Activated naive CD8-positive, alpha-beta T cell (primary cell): Measurements from ENCODE around the gene ANG.
"Not testable (repeated sequence)": the region's sequence is repeated elsewhere in the genome, so short reads cannot be mapped to it uniquely, and the experiment has no call there.

ENCODE experiments used
- H3K27ac Mint-ChIP-seq: one replicate; pipeline ENCODE4 v1.8.0; 2021; ENCODE audit warnings: mixed read lengths
- H3K27me3 Mint-ChIP-seq: one replicate; pipeline ENCODE4 v1.8.0; 2021; ENCODE audit warnings: mixed read lengths
- H3K36me3 Mint-ChIP-seq: one replicate; pipeline ENCODE4 v1.8.0; 2021; ENCODE audit warnings: mixed read lengths
- H3K4me1 Mint-ChIP-seq: one replicate; pipeline ENCODE4 v1.8.0; 2021; ENCODE audit warnings: low read depth, mixed read lengths
- H3K4me3 Mint-ChIP-seq: one replicate; pipeline ENCODE4 v1.8.0; 2021; ENCODE audit warnings: mild to moderate bottlenecking, mixed read lengths
- H3K9me3 Mint-ChIP-seq: one replicate; pipeline ENCODE4 v1.8.0; 2021; ENCODE audit warnings: low read depth, mixed read lengths

Gene ANG

DNA sequence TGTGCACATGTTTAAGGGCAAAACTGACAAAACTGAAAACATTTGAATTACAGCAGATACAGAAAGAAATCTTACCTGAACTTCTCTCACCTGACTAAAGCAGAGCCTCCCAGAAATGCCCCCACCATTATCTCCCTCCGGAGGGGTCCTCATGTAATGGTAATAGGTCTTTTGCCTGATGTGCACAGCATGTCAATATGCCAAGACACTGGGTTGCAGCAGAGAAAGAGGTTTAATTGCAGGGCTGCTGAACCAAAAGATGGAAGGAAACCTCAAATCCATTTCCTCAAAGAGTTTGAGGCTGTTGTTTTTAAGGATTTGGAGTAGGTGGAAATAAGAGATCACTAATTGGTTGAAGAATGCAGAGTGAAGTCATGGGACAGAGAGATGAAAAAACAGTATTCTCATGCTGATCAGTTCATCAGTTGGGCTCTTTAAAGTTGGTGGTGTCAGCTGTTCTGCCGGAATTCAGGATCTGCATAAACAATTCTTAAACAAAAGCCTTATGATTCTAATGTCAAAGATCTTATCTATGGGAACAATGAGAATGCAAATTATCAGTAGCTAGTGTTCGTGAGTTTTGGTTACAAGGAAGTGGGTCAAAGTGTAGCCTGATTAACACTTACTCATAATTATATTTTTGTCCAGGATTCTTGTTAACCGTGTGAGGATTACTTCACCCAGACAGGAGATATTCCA lies 18.2 kb downstream of the ANG start:
- Mint-ChIP-seq H3K4me1 (no peaks in the 10 kb centered on the region), H3K27me3 (peaks cover 4% of the 10 kb centered on the region), H3K36me3 (no peaks in the 10 kb centered on the region), H3K4me3 (no peak overlapping the region), H3K9me3 (no peaks in the 10 kb centered on the region), H3K27ac (no peak overlapping the region)

DNA sequence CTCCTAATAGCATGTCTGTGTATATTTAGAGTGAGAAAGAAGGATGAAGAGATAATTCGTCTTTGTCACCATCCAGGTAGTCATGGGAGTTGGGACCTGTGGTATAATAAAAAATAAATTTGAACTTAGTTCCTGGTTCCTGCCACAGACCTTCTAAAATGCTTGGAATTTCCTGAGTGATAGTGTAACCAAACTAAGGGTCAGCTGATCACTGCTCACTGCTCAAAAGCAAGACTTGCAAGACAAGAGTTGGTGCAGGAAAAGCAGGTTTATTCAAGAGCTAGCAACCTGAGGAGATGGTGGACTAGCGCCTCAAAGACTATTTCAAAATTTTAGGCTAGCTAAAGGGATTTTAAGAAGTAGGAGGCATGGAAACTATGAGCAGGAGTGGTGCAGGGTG lies 19.1 kb downstream of the ANG start:
- H3K4me3 Mint-ChIP-seq: no peak overlapping the region
- peaks cover 4% of the 10 kb centered on the region for H3K27me3 Mint-ChIP-seq
- H3K27ac Mint-ChIP-seq: no peak overlapping the region
- no peaks in the 10 kb centered on the region for H3K9me3 Mint-ChIP-seq
- no peaks in the 10 kb centered on the region for H3K36me3 Mint-ChIP-seq
- no peaks in the 10 kb centered on the region for H3K4me1 Mint-ChIP-seq

DNA sequence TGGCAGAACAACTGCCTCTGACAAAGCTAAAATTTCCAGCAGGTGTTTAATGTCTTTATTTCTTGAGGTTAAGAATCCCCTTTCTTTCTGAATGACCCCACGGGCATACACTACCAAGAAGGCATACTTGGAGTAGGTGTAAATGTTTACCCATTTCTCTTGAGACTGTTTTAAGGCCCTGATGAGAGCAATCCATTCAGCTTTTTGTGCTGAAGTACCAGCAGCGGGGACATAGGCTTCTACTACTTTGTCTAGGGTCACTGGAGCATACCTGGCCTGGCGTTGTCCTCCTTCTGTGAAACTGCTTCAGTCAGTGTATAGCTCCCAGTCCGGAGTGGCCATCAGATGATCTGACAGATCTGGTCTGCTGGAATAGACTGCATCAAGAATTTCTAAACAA lies 22.7 kb downstream of the ANG start:
- H3K27ac Mint-ChIP-seq: no peak overlapping the region
- peaks cover 4% of the 10 kb centered on the region for H3K27me3 Mint-ChIP-seq
- peaks cover 4% of the 10 kb centered on the region for H3K4me1 Mint-ChIP-seq
- H3K4me3 Mint-ChIP-seq: no peak overlapping the region
- no peaks in the 10 kb centered on the region for H3K9me3 Mint-ChIP-seq
- no peaks in the 10 kb centered on the region for H3K36me3 Mint-ChIP-seq

DNA sequence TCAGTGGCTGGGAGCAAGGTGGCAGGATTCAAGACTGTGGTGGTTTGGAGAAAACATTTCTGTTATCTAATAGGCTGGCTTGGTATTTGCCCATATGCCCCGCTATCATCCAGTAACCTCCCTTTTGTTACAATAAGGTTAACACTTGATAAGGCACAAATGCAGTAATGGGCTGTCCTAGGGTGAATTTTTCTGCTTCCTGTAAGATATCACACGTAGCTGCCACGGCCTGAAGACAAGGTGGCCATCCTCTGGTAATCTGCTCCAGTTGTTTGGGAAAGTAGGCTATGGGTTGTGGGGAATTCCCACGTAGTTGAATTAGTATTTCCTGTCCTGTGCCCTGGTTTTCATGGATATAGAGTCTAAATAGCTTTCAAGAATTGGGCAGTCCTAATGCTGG lies 23.1 kb downstream of the ANG start:
- Mint-ChIP-seq H3K36me3 (no peaks in the 10 kb centered on the region), H3K9me3 (no peaks in the 10 kb centered on the region), H3K27ac (no peak overlapping the region), H3K27me3 (peaks cover 4% of the 10 kb centered on the region), H3K4me3 (no peak overlapping the region), H3K4me1 (peaks cover 4% of the 10 kb centered on the region)

DNA sequence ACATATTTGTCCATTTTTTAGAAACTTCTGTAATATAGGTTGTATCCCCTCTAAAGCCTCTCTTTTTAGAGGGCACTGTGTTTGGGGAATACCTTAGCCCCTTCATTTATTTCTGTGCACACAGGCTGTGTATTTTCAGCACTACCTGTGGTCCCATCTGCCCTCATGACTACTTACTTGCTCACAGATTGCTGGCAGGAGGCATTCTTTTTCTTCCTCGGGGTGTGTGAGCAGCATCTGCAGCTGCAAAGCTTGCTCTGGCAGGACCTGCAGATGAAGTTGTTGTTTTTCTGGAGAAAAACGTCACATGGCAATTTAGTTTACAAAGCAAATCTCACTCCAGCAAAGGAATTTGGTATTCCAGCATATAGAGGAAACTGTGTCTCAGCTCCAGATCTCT lies 24.3 kb downstream of the ANG start:
- no peaks in the 10 kb centered on the region for H3K36me3 Mint-ChIP-seq
- peaks cover 6% of the 10 kb centered on the region for H3K27me3 Mint-ChIP-seq
- H3K9me3 Mint-ChIP-seq: no peaks in the 10 kb centered on the region
- H3K4me1 Mint-ChIP-seq: peaks cover 4% of the 10 kb centered on the region
- H3K4me3 Mint-ChIP-seq: no peak overlapping the region
- H3K27ac Mint-ChIP-seq: no peak overlapping the region

DNA sequence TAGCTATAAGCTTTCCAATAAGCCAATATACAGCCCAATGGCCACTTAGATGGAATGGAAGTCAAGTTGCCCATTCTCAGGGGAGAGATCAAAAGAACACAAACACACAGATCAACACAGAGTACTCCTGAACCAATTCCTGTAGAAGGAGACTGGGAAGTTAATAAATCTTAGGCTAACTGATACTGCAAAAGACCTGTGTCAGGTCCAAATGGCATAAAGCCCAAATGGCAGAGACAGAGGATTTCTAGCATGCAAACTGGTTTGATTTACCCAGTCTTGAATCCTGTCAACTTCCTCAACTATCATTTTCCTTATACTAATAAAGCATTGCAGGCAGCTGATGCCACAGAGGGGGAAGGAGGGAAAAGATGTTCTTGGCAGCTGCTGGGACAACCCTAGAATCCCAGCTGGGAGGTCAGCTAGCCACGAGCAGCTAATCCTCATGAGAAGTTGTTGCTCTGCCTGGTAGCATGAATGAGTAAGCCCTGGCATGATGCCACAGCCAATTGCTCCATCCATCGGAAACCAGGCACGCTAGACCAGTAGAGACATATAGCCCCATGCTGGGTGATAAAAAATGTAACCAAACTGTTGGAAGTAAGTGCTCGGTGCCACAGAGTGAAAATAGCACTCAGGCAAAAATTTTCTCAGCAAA lies 26.2 kb downstream of the ANG start:
- H3K27ac Mint-ChIP-seq: no peak overlapping the region
- no peaks in the 10 kb centered on the region for H3K9me3 Mint-ChIP-seq
- H3K4me3 Mint-ChIP-seq: no peak overlapping the region
- H3K36me3 Mint-ChIP-seq: no peaks in the 10 kb centered on the region
- peaks cover 6% of the 10 kb centered on the region for H3K27me3 Mint-ChIP-seq
- H3K4me1 Mint-ChIP-seq: peaks cover 4% of the 10 kb centered on the region

DNA sequence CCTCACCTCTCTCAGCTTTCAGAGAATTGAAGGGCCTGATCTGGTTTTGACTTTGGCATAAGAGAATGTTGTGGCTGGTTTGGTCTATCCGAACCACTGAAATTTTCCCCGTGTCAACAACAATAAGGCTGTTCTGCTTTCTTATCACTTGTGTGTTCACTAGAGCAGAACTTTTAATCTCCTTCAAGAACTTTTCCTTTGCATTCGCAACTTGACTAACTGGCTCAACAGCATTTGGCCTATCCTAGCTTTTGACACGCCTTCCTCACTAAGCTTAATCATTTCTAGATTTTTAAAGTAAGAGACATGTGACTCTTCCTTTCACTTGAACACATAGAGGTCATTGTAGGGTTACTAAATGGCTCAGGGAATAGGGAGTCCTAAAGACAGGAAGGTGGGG lies 31.2 kb downstream of the ANG start:
- no peak overlapping the region for H3K4me3 Mint-ChIP-seq
- no peak overlapping the region for H3K27ac Mint-ChIP-seq
- no peaks in the 10 kb centered on the region for H3K9me3 Mint-ChIP-seq
- peaks cover 18% of the 10 kb centered on the region for H3K27me3 Mint-ChIP-seq
- no peaks in the 10 kb centered on the region for H3K36me3 Mint-ChIP-seq
- peaks cover 4% of the 10 kb centered on the region for H3K4me1 Mint-ChIP-seq

DNA sequence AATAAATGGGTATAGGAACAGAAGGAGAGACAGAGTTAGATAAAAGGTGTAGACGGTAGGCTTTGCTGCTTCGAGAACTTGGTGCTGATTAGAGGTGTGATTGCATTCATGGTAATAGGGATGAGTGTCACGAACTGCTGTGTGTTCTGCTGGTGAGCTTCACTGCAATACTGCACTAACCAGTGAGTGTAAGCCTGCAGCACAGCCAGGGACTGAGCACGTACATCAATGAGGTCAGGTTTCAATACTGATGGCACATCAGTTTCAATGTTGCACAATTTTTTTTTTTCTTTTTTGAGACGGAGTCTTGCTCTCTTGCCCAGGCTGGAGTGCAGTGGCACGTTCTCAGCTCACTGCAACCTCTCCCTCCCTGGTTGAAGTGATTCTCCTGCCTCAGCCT lies 32.2 kb downstream of the ANG start:
- no peaks in the 10 kb centered on the region for H3K9me3 Mint-ChIP-seq
- H3K4me3 Mint-ChIP-seq: no peak overlapping the region
- H3K36me3 Mint-ChIP-seq: no peaks in the 10 kb centered on the region
- no peak overlapping the region for H3K27ac Mint-ChIP-seq
- peaks cover 23% of the 10 kb centered on the region for H3K27me3 Mint-ChIP-seq
- no peaks in the 10 kb centered on the region for H3K4me1 Mint-ChIP-seq

DNA sequence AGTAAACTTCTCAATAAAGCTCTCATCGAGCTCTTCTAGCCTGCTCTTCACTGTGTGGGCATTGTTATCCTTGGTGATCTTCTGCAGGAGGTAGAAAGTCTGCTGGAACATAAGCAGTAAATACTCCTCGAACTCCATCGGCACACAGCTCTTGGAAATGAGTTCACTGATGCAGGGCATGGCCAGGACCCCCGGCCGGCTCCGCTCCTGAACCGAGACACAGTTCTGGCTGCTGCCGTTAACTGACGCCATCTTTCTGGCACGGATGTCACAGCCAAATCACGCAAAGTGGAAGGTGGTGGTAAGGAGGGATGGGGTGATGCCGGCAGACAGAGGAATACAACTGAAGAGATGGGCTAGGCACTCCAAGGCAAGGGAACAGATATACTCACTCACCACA lies 33.5 kb downstream of the ANG start:
- H3K4me3 Mint-ChIP-seq: no peak overlapping the region

DNA sequence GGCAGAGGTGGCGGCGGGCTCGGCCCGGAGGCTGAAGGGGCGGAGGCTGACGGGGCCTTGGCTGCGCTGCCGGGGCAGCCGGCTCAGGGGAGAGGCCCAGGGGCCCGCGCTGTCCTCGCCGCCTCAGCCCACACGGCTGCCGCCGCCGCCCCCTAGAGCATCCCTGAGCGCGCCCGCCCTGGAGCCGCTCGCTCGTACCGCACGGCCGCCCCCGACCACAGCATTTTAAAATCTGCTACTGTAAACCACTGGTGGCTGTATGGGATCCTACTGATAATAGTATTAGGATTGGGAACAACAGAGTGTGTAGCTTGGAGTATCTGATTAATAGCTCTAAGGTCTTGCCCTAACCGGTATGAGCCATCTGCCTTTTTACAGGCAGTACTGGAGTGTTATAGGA lies 34.9 kb downstream of the ANG start:
- no peak overlapping the region for H3K27ac Mint-ChIP-seq
- peaks cover 32% of the 10 kb centered on the region for H3K27me3 Mint-ChIP-seq
- H3K9me3 Mint-ChIP-seq: no peaks in the 10 kb centered on the region
- H3K4me1 Mint-ChIP-seq: no peaks in the 10 kb centered on the region
- no peak overlapping the region for H3K4me3 Mint-ChIP-seq
- no peaks in the 10 kb centered on the region for H3K36me3 Mint-ChIP-seq

More for the DNA sequence above, 33.5 kb downstream of the ANG start:
- H3K9me3 Mint-ChIP-seq: no peaks in the 10 kb centered on the region
- H3K4me1 Mint-ChIP-seq: no peaks in the 10 kb centered on the region
- H3K36me3 Mint-ChIP-seq: no peaks in the 10 kb centered on the region
- peaks cover 30% of the 10 kb centered on the region for H3K27me3 Mint-ChIP-seq
- H3K27ac Mint-ChIP-seq: no peak overlapping the region

DNA sequence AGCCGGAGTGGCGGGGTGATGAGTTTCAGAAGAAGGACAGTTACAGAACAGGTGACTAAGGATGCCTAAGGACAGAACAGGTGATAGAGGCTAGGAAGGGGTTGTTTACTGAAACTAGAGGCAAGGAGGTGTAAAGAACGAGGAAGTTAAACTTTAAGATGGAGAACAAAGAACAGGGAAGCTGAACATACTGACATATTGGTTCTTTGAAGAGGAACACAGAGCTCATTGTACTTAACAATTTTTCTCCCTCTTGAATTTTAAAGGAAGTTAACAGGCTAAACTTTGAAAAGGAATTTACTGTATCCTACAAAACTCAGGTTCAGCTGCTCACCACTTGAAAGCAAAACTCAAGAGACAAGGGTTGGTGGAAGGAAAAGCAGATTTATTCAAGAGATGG lies 37.6 kb downstream of the ANG start:
- not testable (repeated sequence) for H3K36me3 Mint-ChIP-seq, H3K4me3 Mint-ChIP-seq, H3K9me3 Mint-ChIP-seq, H3K27ac Mint-ChIP-seq, H3K4me1 Mint-ChIP-seq
- peaks cover 34% of the 10 kb centered on the region for H3K27me3 Mint-ChIP-seq

DNA sequence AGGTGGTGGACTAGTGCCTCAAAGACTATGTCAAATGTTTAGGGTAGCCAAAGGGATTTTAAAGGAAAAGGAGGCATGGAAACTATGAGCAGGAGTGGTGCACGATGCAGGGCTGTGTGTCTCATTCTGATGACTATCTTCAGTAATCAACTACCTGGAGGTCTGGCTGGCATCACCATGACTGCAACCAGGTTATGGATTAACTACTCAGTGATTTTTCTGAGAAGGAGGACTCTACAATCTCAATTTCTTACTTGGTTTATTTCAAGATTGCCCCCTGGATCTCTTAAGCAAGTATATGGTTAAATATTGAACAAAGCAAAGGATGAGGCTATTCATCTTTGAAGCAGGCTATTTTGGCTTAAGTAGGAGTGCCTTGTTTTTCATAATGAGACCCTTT lies 38.0 kb downstream of the ANG start:
- Mint-ChIP-seq H3K27me3 (peaks cover 34% of the 10 kb centered on the region), H3K27ac (no peak overlapping the region), H3K4me3 (no peak overlapping the region), H3K4me1 (no peaks in the 10 kb centered on the region), H3K9me3 (no peaks in the 10 kb centered on the region), H3K36me3 (no peaks in the 10 kb centered on the region)

DNA sequence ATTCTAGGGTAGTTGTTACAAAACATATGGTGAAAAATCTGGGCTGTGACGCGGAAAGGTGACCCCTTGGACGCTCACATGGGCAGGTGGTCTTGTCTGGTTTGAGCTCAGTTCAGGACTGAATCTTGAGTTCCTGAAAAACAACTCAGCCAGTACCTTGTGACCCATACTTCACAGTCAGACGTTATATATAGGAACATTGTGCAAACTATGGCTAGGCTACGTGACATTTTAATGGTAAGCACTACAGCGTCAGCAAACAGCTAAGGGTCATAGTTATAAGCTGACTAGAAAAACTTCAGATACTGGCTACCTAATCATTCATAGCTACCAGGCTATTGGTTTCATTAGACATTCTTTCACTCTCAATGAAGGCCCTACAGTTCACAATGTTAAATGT lies 42.3 kb downstream of the ANG start:
- Mint-ChIP-seq H3K27me3 (peaks cover 15% of the 10 kb centered on the region), H3K4me1 (no peaks in the 10 kb centered on the region), H3K4me3 (no peak overlapping the region), H3K36me3 (no peaks in the 10 kb centered on the region), H3K27ac (no peak overlapping the region), H3K9me3 (no peaks in the 10 kb centered on the region)

DNA sequence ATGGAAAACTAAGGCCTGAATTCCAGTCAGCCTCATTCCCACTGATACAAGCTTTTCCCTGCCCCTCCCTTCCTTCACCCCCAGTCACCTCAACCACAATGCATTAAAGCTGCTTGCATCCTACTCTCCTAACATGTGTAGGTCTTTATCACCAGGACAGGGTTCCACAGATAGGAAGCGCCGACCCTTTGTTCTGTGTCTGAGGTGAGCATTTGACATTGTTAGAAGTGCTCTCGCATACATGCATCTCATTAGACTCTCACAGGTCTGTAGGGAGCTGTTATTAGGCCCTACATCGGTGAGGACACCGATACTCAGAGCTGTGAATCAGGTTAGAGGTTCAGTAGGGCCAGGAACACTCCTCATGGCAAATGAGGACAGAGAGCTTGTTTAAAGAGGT lies 43.9 kb downstream of the ANG start:
- no peaks in the 10 kb centered on the region for H3K4me1 Mint-ChIP-seq
- H3K4me3 Mint-ChIP-seq: no peak overlapping the region
- H3K9me3 Mint-ChIP-seq: no peaks in the 10 kb centered on the region
- H3K27ac Mint-ChIP-seq: no peak overlapping the region
- H3K36me3 Mint-ChIP-seq: no peaks in the 10 kb centered on the region
- H3K27me3 Mint-ChIP-seq: peaks cover 7% of the 10 kb centered on the region

DNA sequence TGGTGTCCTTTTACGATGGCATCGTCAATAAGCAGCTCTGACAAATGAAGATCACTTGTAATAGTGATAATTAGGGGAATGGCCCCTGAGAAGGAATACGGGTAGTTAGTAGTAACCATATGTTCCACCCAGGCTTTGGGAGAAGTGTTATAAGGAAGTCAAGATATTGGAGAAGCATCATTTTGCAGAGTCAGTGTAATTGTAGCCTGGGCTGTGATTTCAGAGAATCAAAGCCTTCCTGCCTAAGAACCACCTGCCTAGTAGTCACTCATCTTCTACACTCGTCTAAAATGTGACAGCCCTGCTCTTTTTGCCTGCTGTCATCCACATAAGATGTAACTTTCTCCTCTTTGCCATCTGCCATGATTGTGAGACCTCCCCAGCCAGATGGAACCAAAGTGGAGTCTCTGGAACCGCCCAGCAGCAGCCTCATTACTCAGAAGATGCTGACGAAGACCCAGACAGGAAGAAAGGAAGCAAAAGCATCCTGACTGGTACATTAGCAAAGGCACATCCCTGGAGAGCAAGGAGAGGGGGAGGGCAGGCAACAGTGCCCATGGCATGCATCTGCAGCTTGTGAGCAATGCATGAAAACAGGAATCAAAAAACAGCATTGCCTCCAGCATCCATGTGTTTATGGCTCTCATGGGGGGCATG lies 44.5 kb downstream of the ANG start:
- Mint-ChIP-seq H3K9me3 (no peaks in the 10 kb centered on the region), H3K36me3 (no peaks in the 10 kb centered on the region), H3K4me3 (no peak overlapping the region)

More for the DNA sequence above, 44.5 kb downstream of the ANG start:
- Mint-ChIP-seq H3K4me1 (no peaks in the 10 kb centered on the region), H3K27me3 (peaks cover 5% of the 10 kb centered on the region), H3K27ac (no peak overlapping the region)
